Activated CD8-positive, alpha-beta memory T cell treated with anti-CD3 and anti-CD28 coated beads for 24 hours (primary cell): Measurements from ENCODE around the gene MAPRE2.

Experiments used
- DNase-seq: peaks from one replicate; pipeline ENCODE4 v3.0.0-alpha.2; 2020

MAPRE2 gene

DNA sequence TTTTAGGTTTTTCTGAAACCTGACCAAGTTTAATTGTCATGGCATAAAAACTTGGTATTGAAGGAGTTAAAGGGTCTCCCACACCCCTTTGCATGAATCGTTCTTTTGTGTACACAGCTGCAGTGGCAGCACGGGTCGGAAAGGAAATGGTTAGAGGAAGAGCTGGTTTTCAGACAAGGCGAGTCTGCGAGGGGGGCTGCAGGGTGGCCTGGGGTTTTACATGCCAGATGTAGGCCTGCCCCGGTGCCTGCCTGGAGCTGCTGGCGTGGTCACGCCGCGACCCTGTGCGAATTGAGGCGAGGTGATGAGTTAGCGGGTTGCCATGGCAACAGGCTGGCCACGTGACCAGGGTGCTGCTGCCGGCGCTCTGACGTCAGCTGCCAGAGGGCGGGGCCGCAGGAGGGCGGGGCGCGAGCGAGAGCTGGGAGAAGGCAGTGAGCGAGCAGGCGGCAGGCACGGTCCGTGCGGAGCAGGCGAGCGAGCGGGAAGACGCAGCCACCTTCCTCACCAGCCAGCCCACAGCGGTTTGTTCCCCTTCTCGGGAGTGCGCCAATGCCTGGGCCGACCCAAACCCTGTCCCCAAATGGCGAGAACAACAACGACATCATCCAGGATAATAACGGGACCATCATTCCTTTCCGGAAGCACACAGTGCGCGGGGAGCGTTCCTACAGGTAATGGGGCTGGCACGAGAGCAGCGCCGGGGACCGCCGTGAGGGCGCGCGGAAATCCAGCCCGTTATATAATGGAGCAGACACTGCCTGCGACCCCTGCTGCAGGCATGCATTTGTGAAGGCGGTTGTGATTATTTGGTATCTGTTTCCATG is at the start of gene MAPRE2:
Gene MAPRE2, plus strand, starts transcription at position 426 of the 827 bp plus-strand sequence. Its CDS starts 127 bp downstream, at position 553.
- peak; percentile 100 for DNase-seq

DNA sequence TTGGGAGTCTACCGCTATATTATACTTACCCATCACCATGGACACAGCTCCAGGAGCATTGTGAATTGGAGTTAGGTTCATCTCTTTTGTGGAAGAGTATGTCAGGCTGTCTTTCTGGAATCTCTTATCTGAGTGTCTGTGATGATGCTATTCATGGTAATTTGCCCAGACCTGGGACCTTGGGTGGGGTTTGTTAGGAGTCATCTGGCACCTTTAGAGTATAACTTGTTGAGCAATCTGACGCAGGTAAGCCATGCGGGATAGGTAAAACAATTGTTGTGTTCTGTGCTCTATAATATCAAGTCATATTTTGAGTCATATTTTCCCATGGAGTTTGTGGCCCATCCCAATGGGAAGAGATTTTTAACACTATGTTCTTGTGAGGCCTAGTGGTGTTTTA is 49.7 kb upstream of the MAPRE2 start:
- DNase-seq, result no peak

DNA sequence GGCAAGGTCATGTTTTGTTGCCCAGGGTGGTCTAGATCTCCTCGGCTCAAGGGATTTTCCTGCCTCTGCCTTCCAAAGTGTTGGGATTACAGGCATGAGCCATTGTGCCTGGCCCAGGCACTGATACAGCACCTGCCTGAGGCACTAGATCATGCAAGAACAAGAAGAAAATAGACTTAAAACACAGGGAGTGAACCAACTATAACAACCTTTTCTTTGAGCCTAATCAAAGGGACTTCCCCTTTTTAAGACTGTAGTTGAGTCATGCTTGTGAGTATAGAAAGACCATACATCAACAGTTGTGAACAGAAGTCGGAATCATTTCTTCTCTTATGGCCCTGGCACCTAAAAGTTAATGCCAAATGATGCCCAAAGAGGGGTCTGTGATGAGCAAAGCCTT is 47.9 kb upstream of the MAPRE2 start:
- DNase-seq, result no peak

GRCh38 chr18:34995746-34996145 is 45.5 kb upstream of the MAPRE2 start:
- no peak for DNase-seq

- no peak for DNase-seq
Measured at GRCh38 chr18:34998661-34999060, 42.6 kb upstream of the MAPRE2 start.

- DNase-seq, result no peak
Measured at GRCh38 chr18:34999756-35000289, 41.4 kb upstream of the MAPRE2 start.

DNA sequence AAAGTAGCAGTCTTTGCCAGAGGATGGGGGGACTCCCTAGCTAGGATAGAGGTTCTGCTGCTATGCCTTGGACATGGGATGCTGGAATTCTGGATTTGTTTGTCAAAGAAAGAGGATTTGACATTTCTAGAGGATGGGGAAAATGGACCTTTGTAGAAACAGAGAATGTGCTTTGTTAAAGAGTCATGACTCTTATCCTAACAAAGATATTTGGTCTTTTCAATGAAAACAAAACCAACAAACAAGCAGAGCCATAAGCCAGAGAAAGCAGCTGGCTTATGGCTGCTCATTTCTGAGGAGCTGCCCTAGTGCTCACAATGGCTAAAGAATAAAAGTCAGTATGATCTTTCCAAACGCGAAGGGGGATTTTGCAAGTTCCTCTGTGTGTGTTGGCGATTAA is 40.8 kb upstream of the MAPRE2 start:
- no peak for DNase-seq

GRCh38 chr18:35002120-35002519 is 39.1 kb upstream of the MAPRE2 start:
- DNase-seq, result no peak

DNA sequence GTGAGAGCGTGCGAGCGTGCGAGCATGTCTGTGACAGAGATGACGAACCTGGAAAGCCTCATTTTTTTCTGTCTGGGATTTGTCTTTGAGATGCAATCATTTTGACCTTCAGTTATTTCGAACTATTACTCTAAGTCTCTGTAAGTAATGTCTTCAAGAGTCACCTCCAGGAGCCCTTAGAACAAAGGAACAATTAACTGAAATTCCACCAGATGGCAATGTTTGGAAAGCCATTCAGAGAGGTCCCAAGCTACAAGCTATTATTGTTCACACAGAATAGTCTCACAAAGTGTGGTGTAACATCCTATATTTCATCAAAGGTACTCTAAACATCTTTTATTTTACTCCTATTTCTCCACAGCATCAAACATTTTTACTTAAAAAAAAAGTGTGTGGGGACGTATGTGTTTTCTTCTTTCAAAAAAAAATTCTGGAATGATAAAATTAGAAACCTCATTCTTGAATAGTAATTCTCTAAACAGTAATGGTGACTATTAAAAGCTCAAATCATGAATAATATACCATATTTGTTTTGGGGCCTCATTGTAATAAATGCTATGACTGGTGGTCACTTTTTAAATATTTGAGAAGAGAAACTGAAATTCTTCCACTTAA is 35.1 kb upstream of the MAPRE2 start:
- DNase-seq, result no peak

- no peak for DNase-seq
Measured at GRCh38 chr18:35010156-35010555, 31.1 kb upstream of the MAPRE2 start.

- DNase-seq, result no peak
Measured at GRCh38 chr18:35010993-35011392, 30.2 kb upstream of the MAPRE2 start.

DNA sequence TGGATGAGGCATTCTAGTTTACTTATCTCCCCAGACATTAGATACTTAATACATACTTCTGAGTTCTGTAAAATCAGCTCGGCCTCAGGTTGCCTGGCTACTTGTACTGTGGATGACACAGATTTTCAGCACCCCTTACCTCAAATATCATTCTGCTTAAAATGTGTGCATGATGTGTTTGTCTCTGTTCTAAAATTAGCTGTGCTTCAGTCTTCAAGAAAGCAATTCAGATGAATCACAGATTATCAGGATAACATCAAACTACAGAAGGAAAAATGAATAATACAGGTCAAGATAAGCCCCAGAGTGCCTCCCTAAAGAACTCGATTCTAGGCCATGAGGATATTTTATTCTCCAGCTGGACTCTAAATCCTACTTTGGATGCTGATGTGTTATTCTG is 21.3 kb upstream of the MAPRE2 start:
- DNase-seq, result no peak

DNA sequence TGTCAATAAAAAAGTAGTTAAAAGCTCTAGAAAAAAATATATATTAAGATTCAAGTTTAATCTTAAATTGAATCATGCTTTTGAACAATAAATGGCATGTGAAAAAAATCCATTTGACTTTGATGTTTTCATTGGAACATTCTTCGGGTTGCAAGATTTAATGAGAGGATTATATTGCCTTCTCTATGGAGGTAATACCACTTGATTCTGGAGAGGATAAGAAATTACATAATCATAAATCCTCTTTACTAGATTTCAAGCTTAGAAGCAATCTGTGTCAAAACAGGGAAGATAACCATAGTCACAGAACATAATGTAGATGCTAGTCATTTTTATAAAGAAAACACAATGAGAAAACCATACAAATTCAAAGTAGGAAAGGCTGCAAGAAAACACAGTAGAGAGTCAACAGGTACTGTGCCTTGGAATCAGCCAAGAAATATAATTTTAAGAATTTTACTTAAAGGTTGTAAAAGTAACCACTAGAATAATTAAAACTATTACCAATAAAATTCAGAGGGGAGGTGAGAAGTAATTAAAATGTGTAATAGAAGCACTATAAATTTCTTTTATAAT is 18.7 kb upstream of the MAPRE2 start:
- DNase-seq, result no peak

DNA sequence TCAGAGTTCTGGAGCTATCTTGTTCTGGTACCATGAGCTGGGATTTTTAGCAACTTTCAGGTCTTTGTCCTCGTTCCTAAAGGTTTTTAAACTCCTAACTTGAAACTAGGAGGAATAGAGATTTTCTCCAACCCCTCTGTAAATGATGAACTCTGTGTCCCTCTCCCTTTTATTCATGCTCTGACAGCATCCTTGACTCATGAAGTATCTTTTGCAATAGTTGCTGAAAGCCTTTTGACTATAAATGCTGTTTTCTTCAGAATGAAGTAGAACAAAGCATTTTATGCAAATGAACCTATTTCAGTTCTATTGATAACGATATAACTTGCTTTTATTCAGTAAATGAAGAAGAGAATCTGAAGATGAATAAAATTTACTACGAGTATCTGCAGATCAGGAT is 17.0 kb upstream of the MAPRE2 start:
- no peak for DNase-seq

DNA sequence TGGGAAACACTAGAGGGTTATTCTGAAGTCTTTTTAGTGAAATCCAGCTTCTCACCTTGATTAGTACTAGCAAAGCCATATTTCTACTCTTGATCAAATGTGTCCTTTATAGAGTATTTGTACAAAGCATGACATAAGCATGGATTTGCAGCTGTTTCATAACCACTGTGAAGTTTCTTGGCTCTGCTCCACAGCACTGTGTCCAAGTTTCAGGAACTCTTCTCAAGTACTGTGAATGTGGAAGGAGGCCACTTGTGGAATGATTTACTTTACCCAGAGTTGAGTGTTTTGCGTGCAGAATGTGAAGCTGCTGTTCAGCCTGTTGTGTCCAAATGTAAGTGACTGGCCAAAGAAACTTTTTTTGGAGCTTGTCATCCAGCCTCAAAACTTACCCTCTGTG is 16.2 kb upstream of the MAPRE2 start:
- DNase-seq, result no peak

GRCh38 chr18:35026407-35027061 is 14.7 kb upstream of the MAPRE2 start:
- DNase-seq, result no peak

GRCh38 chr18:35027206-35027605 is 14.0 kb upstream of the MAPRE2 start:
- DNase-seq, result no peak

DNA sequence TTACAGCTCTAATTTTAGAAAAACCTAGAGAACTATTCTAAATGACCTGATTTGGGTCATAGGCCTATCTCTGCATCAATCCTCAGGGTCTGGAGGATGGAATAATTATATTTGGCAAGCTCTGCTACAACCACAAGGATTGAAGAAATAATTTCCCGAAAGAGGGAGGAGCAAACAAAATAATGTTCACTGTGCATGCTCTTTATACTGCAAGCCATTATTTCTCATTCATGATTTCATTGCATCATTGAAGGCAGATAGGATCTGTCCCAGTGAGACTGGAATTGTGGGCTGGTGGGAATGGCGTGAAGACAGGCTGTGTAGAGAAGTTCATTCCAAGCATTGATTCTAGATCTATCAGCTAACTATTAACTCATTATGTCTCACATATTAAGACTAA is 12.7 kb upstream of the MAPRE2 start:
- DNase-seq, result no peak

GRCh38 chr18:35029103-35029502 is 12.1 kb upstream of the MAPRE2 start:
- DNase-seq, result no peak

DNA sequence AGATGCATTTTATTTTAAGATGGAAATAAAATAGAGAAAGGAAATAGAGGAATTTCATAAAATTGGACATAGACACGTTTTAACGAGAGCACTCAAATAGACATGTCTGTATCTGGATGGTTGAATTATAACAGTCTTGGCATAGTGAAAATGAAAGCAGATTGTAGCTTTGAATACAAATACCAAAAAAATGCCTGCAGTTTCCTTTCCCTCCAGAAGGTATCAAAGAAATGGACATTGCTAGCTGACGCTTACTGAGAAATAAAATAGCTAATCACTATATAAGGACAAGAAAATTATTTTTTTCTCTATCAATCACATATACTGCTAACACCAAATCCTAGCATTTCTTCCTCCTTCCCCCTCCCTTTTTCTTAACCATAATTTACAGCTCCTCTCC is 11.4 kb upstream of the MAPRE2 start:
- no peak for DNase-seq

DNA sequence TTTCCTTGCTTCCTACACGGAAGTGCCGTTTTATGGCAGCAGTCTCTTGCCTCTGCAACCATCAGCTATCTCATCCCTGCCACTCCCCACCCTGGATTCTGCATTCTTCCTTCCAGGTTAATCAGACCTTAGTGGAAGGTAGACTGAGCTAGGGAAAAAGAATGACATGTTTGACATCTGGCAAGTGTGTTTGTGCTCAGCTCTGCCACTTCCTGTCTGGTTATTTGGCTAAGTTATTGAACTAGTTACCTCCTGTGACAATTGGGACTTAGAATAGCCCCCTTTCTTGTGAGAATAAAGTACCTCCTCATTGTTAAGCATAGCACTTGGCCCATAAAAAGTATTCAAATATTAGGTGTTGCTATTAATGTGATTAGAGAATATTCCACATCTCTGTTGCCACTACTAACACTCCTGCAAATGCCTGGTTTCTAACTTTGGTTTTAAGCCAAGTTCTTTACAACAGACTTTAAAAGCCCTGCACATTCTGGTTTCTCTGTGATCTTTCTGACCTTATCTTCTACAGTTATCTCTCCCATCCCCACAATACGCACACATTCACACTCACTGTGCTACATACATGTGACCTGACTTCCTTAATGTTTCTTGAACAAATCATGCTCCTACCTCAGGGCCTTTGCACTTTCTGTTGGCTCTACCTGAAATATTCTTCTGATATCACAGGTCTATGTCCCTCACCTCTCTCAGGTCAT is 10.8 kb upstream of the MAPRE2 start:
- DNase-seq, result no peak

DNA sequence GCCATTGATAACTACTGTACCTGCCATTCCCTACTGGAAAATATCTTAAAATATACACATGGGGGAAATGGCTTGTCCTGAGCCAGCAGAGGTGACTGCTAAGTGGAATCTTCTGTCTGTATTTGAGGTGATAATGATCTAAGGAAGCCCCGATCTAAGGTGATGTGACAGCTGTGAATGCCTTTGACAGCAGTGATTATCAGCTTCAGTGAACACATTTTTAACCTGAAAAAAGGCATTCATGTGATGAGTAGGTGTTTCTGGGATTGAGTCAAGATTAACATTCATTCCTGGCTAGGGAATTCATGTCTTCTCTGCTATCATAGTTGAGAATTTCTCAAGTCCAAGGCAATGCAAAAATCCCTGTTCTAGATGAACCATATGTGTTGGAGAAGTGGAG is 9.1 kb upstream of the MAPRE2 start:
- no peak for DNase-seq

GRCh38 chr18:35038029-35038428 is 3.2 kb upstream of the MAPRE2 start:
- no peak for DNase-seq
